ENCODE data around the gene WWOX. TPM values are rescaled to one million over a fixed set of nuclear protein-coding genes. Genes with fewer than 3 reads are reported as not detected.

WWOX gene
- total RNA-seq, 1 donor from 2014 or later = 16.1 TPM

- intact Hi-C loops (cut with micrococcal nuclease) = no loop called here
- no peaks in the 10 kb centered on the region for H3K4me1 Mint-ChIP-seq
- DNase-seq = no peak
- no peak overlapping the region for H3K27ac Mint-ChIP-seq
- H3K36me3 Mint-ChIP-seq (ENCODE audit: low read depth) = no peaks in the 10 kb centered on the region
- no peak overlapping the region for H3K4me3 Mint-ChIP-seq
- H3K27me3 Mint-ChIP-seq = no peaks in the 10 kb centered on the region
- H3K9me3 Mint-ChIP-seq = peaks cover 6% of the 10 kb centered on the region
Observed at GRCh38 chr16:78542419-78542818, 443.0 kb downstream of the WWOX start.

DNA sequence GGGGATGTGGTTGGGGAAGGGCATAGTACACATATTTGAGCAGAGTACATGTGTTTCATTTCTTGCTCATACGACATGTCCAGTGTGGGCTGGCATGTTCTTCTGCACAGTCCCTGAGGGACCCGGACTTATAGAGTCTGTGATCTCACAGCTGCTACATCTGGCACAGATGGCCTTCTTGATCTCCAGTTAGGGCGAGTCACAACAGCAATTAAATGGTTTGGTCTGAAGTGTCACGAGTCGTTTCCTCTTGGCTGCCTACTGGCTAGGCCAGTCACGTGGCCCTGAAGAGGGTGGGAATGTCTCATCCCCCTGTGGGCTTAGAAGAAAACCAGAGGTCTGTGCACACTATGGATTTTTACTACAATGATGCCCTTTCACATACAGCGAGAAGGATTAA lies 443.6 kb downstream of the WWOX start:
- no peak overlapping the region for H3K27ac Mint-ChIP-seq
- H3K27me3 Mint-ChIP-seq = no peaks in the 10 kb centered on the region
- intact Hi-C loops (cut with micrococcal nuclease) = no loop called here
- no peak for DNase-seq
- no peak overlapping the region for H3K4me3 Mint-ChIP-seq
- peaks cover 6% of the 10 kb centered on the region for H3K9me3 Mint-ChIP-seq
- H3K4me1 Mint-ChIP-seq = no peaks in the 10 kb centered on the region
- no peaks in the 10 kb centered on the region for H3K36me3 Mint-ChIP-seq (ENCODE audit: low read depth)

DNA sequence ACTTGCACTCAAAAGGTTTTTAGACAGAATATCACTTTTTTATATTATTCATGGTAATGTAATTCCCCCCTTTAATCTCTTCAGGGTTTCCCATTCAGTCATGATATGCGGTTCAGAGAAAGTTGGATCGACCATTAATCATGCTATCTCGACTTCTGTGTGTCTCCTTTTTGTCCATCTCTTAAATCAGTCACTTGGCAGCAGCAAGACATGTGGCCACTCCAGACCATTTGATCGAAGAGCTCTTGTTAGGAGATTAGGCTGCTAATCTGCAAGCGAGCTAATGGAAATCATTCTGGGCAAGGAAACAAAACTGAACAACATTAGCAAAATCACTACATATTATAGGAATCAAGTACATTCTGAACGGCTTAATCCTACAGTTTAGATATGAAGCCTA lies 449.9 kb downstream of the WWOX start:
- H3K9me3 Mint-ChIP-seq = no peaks in the 10 kb centered on the region
- DNase-seq = no peak
- intact Hi-C loops (cut with micrococcal nuclease) = no loop called here
- H3K27me3 Mint-ChIP-seq = peaks cover 8% of the 10 kb centered on the region
- H3K4me1 Mint-ChIP-seq = peaks cover 2% of the 10 kb centered on the region
- no peak overlapping the region for H3K4me3 Mint-ChIP-seq
- no peaks in the 10 kb centered on the region for H3K36me3 Mint-ChIP-seq (ENCODE audit: low read depth)
- H3K27ac Mint-ChIP-seq = no peak overlapping the region

- no peak overlapping the region for H3K4me3 Mint-ChIP-seq
- intact Hi-C loops (cut with micrococcal nuclease) = no loop called here
- H3K36me3 Mint-ChIP-seq (ENCODE audit: low read depth) = no peaks in the 10 kb centered on the region
- H3K27me3 Mint-ChIP-seq = peaks cover 8% of the 10 kb centered on the region
- peaks cover 2% of the 10 kb centered on the region for H3K4me1 Mint-ChIP-seq
- H3K9me3 Mint-ChIP-seq = no peaks in the 10 kb centered on the region
- no peak for DNase-seq
- H3K27ac Mint-ChIP-seq = no peak overlapping the region
Observed at GRCh38 chr16:78551487-78552085, 452.1 kb downstream of the WWOX start.

DNA sequence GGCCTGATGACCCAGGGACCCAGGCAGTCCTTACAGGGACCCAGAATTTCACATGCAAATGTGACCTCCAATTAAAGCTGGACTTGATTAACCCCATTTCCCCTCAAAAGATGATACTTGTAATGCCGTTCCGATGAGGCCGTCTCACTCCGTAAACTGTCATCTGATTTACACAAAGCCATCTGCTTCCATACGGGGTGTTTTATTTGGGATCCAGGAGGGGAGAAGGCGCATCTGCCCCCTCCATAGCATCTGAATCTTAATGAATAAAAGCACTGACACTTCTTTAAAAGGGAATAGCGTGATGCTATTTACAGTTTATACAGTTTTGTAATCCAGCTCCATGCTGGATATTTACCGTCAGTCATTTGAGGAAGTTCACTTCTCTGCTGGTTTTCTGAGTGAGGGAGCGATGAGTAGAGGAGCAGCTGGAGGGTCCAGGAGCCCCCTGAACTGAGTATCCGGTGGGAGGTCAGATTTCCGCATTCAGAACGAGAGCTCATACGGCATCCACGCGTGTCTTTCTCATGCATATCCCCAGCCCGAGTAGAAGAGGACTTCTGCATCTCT lies 452.7 kb downstream of the WWOX start:
- no peak for DNase-seq
- H3K4me3 Mint-ChIP-seq = no peak overlapping the region
- H3K27me3 Mint-ChIP-seq = peaks cover 8% of the 10 kb centered on the region
- H3K9me3 Mint-ChIP-seq = no peaks in the 10 kb centered on the region
- no peaks in the 10 kb centered on the region for H3K36me3 Mint-ChIP-seq (ENCODE audit: low read depth)
- intact Hi-C loops (cut with micrococcal nuclease) = no loop called here
- no peak overlapping the region for H3K27ac Mint-ChIP-seq
- H3K4me1 Mint-ChIP-seq = peaks cover 2% of the 10 kb centered on the region

DNA sequence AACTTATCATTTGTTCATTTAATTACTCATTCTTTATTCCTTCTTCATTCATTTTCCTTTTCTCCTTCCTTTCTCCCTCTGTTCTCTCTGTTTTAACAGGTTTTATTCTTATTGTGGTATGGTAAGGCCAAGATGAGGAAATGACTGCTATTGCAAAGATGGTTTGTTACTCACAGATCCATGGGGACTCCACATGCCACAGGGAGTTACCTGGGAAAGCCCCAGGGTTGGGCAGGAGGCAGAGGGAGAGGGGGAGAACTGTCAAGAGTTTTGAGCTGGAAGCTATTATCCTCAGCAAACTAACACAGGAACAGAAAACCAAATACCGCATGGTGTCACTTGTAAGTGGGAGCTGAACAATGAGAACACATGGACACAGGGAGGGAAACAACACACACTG lies 453.3 kb downstream of the WWOX start:
- no peak for DNase-seq
- Mint-ChIP-seq H3K4me3 (no peak overlapping the region), H3K27me3 (peaks cover 8% of the 10 kb centered on the region), H3K27ac (no peak overlapping the region), H3K9me3 (no peaks in the 10 kb centered on the region), H3K36me3 (ENCODE audit: low read depth) (no peaks in the 10 kb centered on the region), H3K4me1 (peaks cover 2% of the 10 kb centered on the region)
- intact Hi-C loops (cut with micrococcal nuclease) = no loop called here

DNA sequence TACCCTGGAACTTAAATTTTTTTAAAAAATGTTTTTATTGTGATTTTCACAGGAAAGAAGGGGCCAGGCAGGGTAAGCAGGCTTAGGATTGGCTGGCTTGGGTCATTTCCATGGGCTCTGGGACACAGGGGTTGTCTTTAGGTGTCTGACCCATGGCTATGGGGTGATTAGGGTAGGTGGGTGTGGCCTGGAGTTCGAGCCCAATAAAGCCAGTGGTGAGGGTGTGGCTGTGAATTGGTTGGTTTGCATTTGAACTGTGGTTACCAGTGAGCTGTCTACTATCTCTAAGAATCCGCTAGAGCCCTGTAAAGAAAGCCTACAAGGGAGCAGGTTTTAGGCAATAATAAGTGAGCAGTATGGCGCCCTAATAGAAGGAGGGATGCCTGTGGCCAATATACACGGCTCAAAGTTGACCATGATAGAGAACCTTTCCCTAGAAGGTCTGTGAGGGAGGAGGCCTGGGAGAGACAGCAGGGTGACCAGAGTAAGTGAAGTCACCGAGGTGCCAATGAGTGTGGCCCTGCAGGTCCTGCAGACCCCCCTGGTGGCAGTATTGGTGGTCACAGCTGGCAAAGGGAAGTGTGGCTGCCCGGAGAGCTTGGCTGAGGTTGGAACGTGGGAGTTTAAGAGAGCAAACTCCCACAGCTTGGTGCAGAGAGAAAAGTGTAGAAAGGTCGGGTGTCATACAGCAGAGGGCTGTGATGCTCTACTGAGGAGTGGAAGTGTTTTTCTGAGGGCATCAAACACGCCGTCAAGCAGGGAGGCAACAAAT lies 454.0 kb downstream of the WWOX start:
- peaks cover 8% of the 10 kb centered on the region for H3K27me3 Mint-ChIP-seq
- H3K27ac Mint-ChIP-seq = no peak overlapping the region
- no peaks in the 10 kb centered on the region for H3K36me3 Mint-ChIP-seq (ENCODE audit: low read depth)
- intact Hi-C loops (cut with micrococcal nuclease) = no loop called here
- DNase-seq = no peak
- no peaks in the 10 kb centered on the region for H3K9me3 Mint-ChIP-seq
- H3K4me3 Mint-ChIP-seq = no peak overlapping the region
- H3K4me1 Mint-ChIP-seq = peaks cover 2% of the 10 kb centered on the region

GRCh38 chr16:78556421-78556820 lies 457.0 kb downstream of the WWOX start:
- peaks cover 2% of the 10 kb centered on the region for H3K4me1 Mint-ChIP-seq
- H3K4me3 Mint-ChIP-seq = no peak overlapping the region
- intact Hi-C loops (cut with micrococcal nuclease) = no loop called here
- H3K9me3 Mint-ChIP-seq = no peaks in the 10 kb centered on the region
- H3K27me3 Mint-ChIP-seq = peaks cover 6% of the 10 kb centered on the region
- H3K36me3 Mint-ChIP-seq (ENCODE audit: low read depth) = no peaks in the 10 kb centered on the region
- DNase-seq = no peak
- no peak overlapping the region for H3K27ac Mint-ChIP-seq

GRCh38 chr16:78560997-78561396 lies 461.5 kb downstream of the WWOX start:
- no peak overlapping the region for H3K4me3 Mint-ChIP-seq
- H3K27me3 Mint-ChIP-seq = no peaks in the 10 kb centered on the region
- DNase-seq = no peak
- H3K36me3 Mint-ChIP-seq (ENCODE audit: low read depth) = no peaks in the 10 kb centered on the region
- intact Hi-C loops (cut with micrococcal nuclease) = no loop called here
- H3K9me3 Mint-ChIP-seq = no peaks in the 10 kb centered on the region
- no peak overlapping the region for H3K27ac Mint-ChIP-seq
- H3K4me1 Mint-ChIP-seq = no peaks in the 10 kb centered on the region

DNA sequence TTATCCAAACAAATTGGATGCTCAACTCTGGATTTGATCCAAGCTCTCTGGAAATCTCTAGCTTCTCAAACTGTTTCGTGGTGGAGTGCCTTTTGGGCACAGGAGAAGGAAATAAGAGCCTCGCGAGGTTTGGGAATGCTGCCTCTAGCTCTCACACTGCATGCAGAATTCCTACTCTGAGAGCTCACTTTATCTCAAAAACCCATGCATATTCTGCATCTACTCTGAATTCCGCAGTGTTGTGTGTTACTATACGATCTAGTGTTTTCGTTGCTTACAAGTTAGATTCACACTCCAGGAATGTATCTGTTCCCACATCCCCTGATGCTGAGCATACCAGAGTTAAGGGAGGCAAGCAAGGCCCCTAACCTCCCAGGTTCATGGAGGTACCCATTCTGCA lies 462.7 kb downstream of the WWOX start:
- Mint-ChIP-seq H3K4me3 (no peak overlapping the region), H3K36me3 (ENCODE audit: low read depth) (no peaks in the 10 kb centered on the region), H3K27me3 (no peaks in the 10 kb centered on the region), H3K4me1 (peaks cover 5% of the 10 kb centered on the region), H3K9me3 (no peaks in the 10 kb centered on the region), H3K27ac (no peak overlapping the region)
- DNase-seq = no peak
- intact Hi-C loops (cut with micrococcal nuclease) = no loop called here

DNA sequence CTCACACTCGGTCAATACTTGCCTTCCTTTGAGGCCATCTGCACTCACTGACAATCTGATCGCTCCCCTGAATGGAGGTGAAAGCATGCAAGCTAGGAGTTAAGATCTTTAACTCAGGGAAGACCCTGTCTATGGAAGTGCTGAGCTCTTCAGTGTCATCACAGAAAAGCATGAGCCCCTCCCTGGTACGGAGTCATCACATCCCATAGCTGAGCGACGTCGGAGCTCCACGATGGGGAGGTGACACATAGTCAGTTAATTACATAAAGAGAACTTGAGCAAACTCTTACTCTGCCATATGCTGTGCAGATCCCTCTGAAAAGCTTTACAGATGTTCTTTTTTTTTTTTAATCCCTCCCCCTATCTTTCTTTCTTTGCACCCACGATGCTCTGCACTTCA lies 463.2 kb downstream of the WWOX start:
- Mint-ChIP-seq H3K27me3 (no peaks in the 10 kb centered on the region), H3K4me1 (peaks cover 5% of the 10 kb centered on the region), H3K36me3 (ENCODE audit: low read depth) (no peaks in the 10 kb centered on the region), H3K27ac (no peak overlapping the region), H3K9me3 (no peaks in the 10 kb centered on the region), H3K4me3 (no peak overlapping the region)
- intact Hi-C loops (cut with micrococcal nuclease) = no loop called here
- no peak for DNase-seq

DNA sequence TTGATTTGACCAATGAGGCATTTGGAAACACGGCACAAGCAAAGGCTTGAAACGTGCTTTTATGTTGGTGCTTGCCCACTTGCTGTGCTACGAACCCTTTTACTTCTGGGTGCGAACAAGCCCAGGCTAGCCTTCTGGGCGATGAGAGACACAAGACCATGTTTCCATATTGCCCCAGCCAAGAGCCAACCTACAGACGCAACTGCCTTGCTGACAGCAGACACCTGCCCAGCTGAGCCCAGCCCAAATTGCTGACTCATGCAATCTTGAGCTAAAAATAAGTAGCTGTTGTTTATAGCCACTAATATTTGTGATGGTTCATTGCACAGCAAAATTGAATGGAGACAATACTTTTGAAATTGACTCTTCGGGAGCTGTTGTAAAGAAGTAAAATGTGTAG lies 464.5 kb downstream of the WWOX start:
- no peak overlapping the region for H3K27ac Mint-ChIP-seq
- peaks cover 5% of the 10 kb centered on the region for H3K4me1 Mint-ChIP-seq
- DNase-seq = no peak
- no peaks in the 10 kb centered on the region for H3K36me3 Mint-ChIP-seq (ENCODE audit: low read depth)
- intact Hi-C loops (cut with micrococcal nuclease) = no loop called here
- no peaks in the 10 kb centered on the region for H3K27me3 Mint-ChIP-seq
- H3K4me3 Mint-ChIP-seq = no peak overlapping the region
- H3K9me3 Mint-ChIP-seq = no peaks in the 10 kb centered on the region

DNA sequence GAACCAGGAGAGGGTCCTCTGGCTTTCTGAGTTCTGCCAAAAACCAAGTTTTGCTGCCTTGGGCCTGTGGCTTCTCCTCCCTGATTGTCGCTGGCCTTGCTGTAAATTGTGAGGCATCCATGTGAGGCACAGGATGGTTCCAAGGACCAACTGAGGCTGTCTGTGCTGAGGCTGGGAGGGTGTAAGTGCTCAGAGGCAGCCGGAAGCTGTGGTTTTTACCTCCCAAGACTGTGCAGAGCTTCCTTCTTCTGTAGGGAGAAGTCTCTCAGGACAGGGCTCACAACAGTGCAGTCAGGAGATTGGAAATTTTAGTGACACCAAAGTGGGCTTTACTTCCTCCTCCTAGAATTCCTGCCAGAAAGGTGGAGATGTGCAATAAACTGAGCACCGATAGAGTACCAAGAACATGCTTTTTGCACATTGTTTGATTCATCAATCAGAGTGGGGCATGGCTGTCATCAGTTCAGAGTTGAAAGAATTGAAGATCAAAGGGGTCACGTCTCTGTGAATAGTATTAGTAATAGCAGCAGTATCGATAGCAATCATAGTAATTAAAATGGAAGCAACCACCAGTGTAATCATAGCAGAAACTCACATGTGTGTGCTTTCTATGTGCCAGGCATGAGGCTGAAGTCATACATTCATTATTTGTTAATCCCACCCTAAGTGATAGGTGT lies 467.1 kb downstream of the WWOX start:
- no peaks in the 10 kb centered on the region for H3K36me3 Mint-ChIP-seq (ENCODE audit: low read depth)
- intact Hi-C loops (cut with micrococcal nuclease) = no loop called here
- DNase-seq = no peak
- peaks cover 5% of the 10 kb centered on the region for H3K4me1 Mint-ChIP-seq
- H3K9me3 Mint-ChIP-seq = no peaks in the 10 kb centered on the region
- H3K4me3 Mint-ChIP-seq = no peak overlapping the region
- no peak overlapping the region for H3K27ac Mint-ChIP-seq
- no peaks in the 10 kb centered on the region for H3K27me3 Mint-ChIP-seq

- intact Hi-C loops (cut with micrococcal nuclease) = no loop called here
- DNase-seq = no peak
- H3K9me3 Mint-ChIP-seq = peaks cover 4% of the 10 kb centered on the region
Observed at GRCh38 chr16:78570399-78571141, 471.1 kb downstream of the WWOX start.

More at GRCh38 chr16:78570399-78571141, 471.1 kb downstream of the WWOX start:
- no peak overlapping the region for H3K27ac Mint-ChIP-seq
- no peak overlapping the region for H3K4me3 Mint-ChIP-seq
- H3K36me3 Mint-ChIP-seq (ENCODE audit: low read depth) = no peaks in the 10 kb centered on the region
- no peaks in the 10 kb centered on the region for H3K27me3 Mint-ChIP-seq
- H3K4me1 Mint-ChIP-seq = peaks cover 5% of the 10 kb centered on the region
